Transverse colon (tissue), 4 donors: ENCODE data around the gene NDE1.

Experiments used
- POLR2AphosphoS5 ChIP-seq, 3 donors: sonication (generic); formaldehyde crosslinking; IDR thresholded peaks; one replicate each; pipeline ENCODE4 v1.6.1; 2016; ENCODE audit warnings: antibody characterized with exemption in 3 of 3
- TF ChIP-seq, protein P1 (sequence below), 5 experiments: fragments of 200-600 bp in 3 of 5; fragments of 450-650 bp in 2 of 5; sonication (generic) in 3 of 5; IDR thresholded peaks; 1 replicate in 2 of 5; 2 replicates in 3 of 5; pipeline ENCODE4 v1.5.1; 2016 to 2017; ENCODE audit warnings: antibody characterized with exemption in 5 of 5, inconsistent platforms in 3 of 5, mild to moderate bottlenecking in 2 of 5, moderate library complexity in 1 of 5

- TF ChIP-seq POLR2AphosphoS5 (IDR thresholded peaks at IDR 0.05): no peak
- TF ChIP-seq, protein P1, sequence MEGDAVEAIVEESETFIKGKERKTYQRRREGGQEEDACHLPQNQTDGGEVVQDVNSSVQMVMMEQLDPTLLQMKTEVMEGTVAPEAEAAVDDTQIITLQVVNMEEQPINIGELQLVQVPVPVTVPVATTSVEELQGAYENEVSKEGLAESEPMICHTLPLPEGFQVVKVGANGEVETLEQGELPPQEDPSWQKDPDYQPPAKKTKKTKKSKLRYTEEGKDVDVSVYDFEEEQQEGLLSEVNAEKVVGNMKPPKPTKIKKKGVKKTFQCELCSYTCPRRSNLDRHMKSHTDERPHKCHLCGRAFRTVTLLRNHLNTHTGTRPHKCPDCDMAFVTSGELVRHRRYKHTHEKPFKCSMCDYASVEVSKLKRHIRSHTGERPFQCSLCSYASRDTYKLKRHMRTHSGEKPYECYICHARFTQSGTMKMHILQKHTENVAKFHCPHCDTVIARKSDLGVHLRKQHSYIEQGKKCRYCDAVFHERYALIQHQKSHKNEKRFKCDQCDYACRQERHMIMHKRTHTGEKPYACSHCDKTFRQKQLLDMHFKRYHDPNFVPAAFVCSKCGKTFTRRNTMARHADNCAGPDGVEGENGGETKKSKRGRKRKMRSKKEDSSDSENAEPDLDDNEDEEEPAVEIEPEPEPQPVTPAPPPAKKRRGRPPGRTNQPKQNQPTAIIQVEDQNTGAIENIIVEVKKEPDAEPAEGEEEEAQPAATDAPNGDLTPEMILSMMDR (IDR thresholded peaks at IDR 0.05): no peak
These were observed 98.6 kb downstream of the NDE1 start for GRCh38 chr16:15748654-15749053.
